GM19463 (cell line): ENCODE results near the gene TPM3.
"Not testable (repeated sequence)": the region's sequence is repeated elsewhere in the genome, so short reads cannot be mapped to it uniquely, and the experiment has no call there.

Experiments
- ATAC-seq: cut with Tn5 transposase; IDR thresholded peaks from one replicate; pipeline ENCODE4 v1.9.1; 2021; ENCODE audit warnings: mild to moderate bottlenecking, moderate library complexity; ENCODE audit not compliant: unreplicated experiment

The TPM3 gene

DNA sequence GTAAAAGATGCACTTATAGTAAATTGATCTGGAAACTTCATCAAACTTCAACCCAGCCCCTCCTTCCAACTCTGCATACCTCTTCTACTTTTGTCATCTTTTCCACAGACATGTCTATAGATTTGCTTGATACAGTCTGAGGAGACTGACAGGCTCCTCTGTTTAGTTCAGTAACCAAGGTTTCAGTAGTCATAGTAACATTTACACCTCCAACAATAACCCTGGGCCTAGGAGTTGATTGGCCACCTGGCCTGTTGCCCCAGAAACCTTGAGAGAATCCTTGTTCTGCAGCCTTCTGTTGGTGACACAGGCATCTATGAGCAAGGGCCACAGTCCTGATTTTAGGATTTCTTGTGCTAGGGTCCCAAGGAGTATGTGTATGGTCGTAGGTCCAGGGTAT, 14.3 kb upstream of the TPM3 start, which contains the start of gene CFAP141:
CFAP141 (minus strand) TSS at position 138 of the 400 bp plus-strand sequence; CDS start at position 112, 26 bp downstream.
- no peak for ATAC-seq

DNA sequence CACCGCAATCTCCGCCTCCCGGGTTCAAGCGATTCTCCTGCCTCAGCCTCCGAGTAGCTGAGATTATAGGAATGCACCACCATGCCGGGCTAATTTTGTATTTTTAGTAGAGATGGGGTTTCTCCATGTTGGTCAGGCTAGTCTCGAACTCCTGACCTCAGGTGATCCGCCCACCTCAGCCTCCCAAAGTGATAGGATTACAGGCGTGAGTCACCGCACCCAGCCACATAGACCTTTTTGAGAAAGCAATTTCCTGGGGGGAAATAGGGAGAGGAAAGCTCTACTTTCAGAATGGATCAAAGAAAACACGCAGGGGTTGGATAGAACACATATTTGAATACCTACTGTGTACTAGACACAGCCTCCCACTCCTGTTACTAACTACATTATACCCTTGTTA, 13.9 kb upstream of the TPM3 start:
- ATAC-seq: not testable (repeated sequence)

- no peak for ATAC-seq
These were observed 7.6 kb upstream of the TPM3 start for GRCh38 chr1:154199563-154199879.

DNA sequence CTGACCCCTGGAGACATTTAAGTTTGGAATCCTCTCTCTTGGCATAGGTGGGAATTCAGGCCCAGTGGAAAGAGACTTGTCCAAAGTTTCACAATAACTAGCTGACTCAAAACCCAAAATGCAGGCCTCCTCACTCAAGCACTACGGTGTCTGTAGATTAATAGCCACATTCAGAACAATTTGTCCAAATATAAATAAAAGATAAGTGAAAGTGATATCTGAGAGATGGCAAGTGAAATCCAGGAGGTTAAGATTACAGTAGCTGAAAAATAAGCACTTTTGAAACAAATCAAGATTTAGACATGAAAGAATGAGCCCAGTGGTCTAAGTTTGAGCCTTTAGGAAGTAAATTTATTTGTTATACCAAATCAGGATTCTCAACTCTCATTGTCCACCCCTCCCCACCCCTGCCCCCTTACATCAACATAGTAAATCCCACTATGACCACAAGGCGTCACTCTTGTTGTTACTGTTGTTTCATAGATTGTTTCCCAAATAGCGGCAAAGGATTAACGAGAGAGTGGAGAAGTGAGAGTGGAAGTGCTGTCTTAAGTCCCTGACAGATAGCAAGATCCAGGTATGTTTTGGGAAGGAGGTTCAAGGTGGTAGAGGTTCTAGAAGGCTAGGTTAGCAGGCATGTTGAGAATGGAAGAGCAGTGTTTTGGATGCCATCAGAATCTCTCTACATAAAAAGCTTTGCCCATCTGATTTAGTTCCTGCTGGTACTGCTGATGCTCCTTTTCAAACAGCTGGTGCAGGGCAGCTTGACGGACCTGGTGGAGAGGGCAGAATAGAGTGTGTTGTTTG, 7.1 kb upstream of the TPM3 start:
- ATAC-seq: no peak

DNA sequence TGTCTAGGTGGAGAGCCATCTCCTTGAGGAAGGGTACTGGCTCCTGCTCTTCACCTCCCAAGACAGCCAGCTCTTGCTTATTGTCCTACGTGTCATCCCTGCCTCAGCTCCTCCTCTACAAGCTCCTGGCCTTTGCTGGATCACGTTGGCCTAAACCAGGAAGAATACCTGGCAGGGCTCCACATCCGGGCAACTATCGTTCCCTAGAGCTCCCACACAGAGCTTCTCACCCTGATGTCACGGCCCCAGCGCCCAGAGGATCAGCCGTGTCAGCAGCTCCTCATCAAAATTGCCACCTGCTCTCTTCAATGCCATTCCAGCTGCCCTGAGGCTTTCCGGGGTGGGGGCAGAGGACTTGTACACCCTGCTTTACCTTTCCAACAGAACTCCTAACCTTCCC, 1.9 kb upstream of the TPM3 start:
- ATAC-seq: no peak

DNA sequence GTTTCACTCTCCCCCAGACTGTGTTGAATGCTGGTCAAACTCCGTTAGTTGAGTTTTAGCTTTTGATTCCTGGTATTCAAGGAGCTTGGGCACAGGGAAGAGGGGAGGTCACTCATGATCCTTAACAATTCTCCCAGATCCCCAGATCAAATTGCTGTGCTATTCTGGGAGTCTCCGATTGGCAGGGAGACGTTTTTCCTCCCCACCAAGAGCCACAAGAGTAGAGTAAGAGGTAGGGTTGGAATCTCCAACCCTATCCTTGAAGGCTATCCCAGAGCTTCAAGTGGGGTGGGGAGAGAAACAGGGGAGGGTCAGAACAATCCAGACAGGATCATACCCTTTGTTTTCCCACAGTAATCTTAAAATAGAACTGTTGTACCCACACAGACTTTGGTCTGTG, 576 bp upstream of the TPM3 start:
- ATAC-seq: no peak

DNA sequence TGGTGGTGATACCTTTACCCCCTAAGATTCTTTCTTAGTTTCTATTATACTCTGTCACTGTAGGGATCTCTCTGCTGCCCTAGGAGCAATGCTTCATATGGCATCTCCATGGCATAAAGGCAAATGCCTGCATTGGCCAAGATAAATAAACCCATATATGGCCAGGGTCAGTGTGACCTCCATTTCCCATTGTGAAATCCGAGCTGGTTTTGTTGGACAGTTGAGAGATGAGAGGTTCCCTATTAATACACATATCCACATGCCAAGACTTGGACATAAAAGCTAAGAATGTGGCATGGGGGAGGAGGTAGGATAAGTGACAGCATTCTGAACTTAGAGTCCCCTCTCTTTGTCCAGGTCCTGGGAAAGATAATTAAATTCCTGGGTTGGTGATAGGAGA, 1.4 kb downstream of the TPM3 start:
- ATAC-seq: no peak

DNA sequence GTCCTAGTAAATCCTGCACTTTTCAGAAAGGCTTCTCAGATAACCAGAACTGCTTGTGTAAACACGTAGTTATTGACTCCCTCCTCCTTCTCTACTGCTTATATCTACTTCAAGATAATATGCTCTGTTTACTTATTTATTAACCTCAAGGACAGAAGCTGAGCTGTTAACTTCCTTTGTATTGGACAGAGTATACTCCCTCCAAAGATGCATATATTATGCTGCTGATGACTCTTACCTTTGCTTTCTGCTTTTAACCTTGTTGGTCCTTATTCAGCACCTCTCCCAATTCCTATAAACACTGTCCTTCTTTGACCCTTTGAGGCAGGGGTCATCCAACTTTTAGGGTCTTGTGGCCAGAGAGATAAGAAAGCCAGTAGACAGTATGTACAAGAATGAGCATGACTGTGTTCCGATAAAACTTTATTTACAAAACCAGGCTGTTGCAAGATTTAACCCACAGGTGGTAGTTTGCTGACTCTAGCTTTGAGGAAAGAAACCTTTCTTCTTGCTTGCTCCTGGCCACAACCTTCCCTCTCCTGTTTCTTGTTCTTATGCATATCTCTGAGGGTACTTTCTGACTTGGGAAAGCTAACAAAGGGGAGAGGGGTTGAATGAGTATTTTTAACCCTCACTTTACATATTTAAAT, 4.9 kb downstream of the TPM3 start:
- ATAC-seq: no peak

DNA sequence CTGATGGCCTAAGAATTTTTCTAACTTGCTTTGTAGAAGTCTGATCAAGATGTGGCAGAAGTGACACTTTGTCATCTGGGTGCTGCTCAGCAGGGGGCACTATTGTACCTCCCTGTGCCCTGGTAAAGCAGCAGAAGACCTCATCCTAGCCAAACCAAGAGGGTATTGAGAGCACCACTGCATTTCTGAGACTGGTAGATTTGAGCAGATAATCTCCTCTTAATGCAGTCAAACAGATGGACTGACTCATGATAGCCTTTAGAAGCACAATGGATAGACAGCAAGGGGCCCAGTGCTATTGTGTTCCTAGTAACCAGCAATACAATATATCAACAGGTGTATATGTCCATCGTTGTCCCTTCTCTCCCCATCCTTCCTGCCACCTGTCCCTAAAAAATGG, 5.7 kb downstream of the TPM3 start:
- ATAC-seq: no peak

DNA sequence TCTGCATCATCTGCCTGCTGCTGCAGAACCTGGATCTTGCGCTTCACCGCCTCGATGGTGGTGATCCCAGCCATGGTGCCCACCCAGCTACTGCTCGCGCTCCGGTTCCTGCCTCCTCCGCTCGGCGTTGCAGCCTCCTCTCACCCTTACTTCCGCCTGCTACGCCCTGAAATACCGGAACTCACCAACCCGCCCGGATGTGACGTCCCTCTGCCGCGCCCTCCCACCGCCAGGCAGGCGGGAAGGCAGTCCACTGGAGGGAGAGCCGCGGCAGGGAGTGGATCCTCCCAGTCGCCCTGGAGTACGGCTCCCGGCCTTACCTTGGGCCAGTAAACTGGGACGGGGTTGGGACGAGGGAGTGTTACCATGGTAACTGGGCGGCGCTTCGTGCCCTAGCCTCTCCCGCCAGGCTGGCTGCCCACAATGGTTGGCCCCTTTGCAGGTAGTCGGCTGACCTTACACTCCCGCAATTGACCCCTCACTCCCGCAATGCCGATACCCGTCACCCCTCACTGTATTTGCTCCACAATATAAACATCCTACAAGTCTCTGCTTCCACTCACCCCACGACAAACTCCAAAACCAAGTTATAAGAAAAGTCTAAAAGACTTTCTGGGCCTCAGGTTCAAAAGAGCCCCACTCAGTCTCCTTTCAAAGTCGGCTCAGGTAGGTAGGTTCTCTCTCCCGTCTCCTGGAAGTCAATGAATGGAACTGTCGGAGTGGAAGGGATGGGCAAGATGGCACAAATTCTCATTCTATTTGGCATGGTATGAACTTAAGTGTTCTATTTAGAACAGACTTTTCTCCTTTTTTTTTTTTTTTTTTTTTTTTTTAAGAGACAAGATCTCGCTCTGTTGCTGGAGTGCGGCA, 8.6 kb downstream of the TPM3 start:
- ATAC-seq: peak; percentile 76

- peak; percentile 51 for ATAC-seq
These were observed 9.4 kb downstream of the TPM3 start for GRCh38 chr1:154182344-154183045.

GRCh38 chr1:154181944-154182343, 10.0 kb downstream of the TPM3 start:
- ATAC-seq: no peak

GRCh38 chr1:154179946-154180687, 11.8 kb downstream of the TPM3 start:
- ATAC-seq: no peak

GRCh38 chr1:154178911-154179811, 12.7 kb downstream of the TPM3 start:
- ATAC-seq: no peak

DNA sequence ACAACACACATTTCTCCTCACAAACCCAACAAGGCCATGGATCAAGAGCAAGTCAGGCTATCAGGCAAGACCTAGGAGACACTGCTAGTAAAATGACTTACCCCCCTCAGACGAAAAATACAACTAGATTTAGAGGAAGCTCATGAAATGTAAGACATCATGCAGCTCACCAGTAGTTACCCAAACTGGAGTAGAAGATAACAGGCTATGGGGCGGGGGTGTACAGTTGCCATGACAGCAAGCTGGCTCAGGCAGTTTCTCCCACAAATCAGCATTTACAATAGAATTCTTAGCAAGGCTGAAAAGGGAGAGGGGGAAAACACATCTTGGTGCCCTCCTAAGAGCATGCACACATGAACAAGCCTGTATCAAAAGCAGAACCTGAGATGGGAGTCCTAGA, 13.9 kb downstream of the TPM3 start:
- no peak for ATAC-seq

GRCh38 chr1:154176337-154176736, 15.6 kb downstream of the TPM3 start:
- ATAC-seq: no peak

GRCh38 chr1:154174654-154175053, 17.2 kb downstream of the TPM3 start:
- peak; percentile 56 for ATAC-seq

- ATAC-seq: no peak
These were observed 20.0 kb downstream of the TPM3 start for GRCh38 chr1:154171880-154172279.

- no peak for ATAC-seq
These were observed 20.7 kb downstream of the TPM3 start for GRCh38 chr1:154171223-154171583.
